ENCODE measurements around the gene SGPP1.
"Not testable (repeated sequence)": the region's sequence is repeated elsewhere in the genome, so short reads cannot be mapped to it uniquely, and the experiment has no call there.

SGPP1 gene

GRCh38 chr14:63727736-63728728 lies at the start of gene SGPP1:
Gene SGPP1, minus strand, starts transcription at chr14:63728065. Its CDS starts 121 bp downstream, at chr14:63727944.
- DNase-seq = peak; percentile 72

GRCh38 chr14:63777024-63777423 lies 49.2 kb upstream of the SGPP1 start:
- DNase-seq = no peak

GRCh38 chr14:63773504-63773903 lies 45.6 kb upstream of the SGPP1 start:
- DNase-seq = peak; percentile 58

- DNase-seq = peak; percentile 24
These were observed 42.4 kb upstream of the SGPP1 start for GRCh38 chr14:63770187-63770807.

GRCh38 chr14:63766611-63767010 lies 38.7 kb upstream of the SGPP1 start:
- DNase-seq = no peak

- no peak for DNase-seq
These were observed 36.8 kb upstream of the SGPP1 start for GRCh38 chr14:63764620-63765139.

- no peak for DNase-seq
These were observed 36.2 kb upstream of the SGPP1 start for GRCh38 chr14:63764103-63764502.

- no peak for DNase-seq
These were observed 33.7 kb upstream of the SGPP1 start for GRCh38 chr14:63761351-63762117.

- no peak for DNase-seq
These were observed 32.1 kb upstream of the SGPP1 start for GRCh38 chr14:63760014-63760413.

GRCh38 chr14:63759456-63759855 lies 31.6 kb upstream of the SGPP1 start:
- DNase-seq = no peak

- no peak for DNase-seq
These were observed 29.3 kb upstream of the SGPP1 start for GRCh38 chr14:63757211-63757610.

GRCh38 chr14:63752449-63753169 lies 24.7 kb upstream of the SGPP1 start:
- no peak for DNase-seq

GRCh38 chr14:63751076-63751475 lies 23.2 kb upstream of the SGPP1 start:
- DNase-seq = not testable (repeated sequence)

GRCh38 chr14:63747846-63748245 lies 20.0 kb upstream of the SGPP1 start:
- DNase-seq = no peak

GRCh38 chr14:63745858-63746425 lies 18.1 kb upstream of the SGPP1 start:
- DNase-seq = no peak

GRCh38 chr14:63745272-63745671 lies 17.4 kb upstream of the SGPP1 start:
- DNase-seq = no peak

GRCh38 chr14:63737582-63738006 lies 9.7 kb upstream of the SGPP1 start:
- DNase-seq = no peak

- DNase-seq = no peak
These were observed 7.9 kb upstream of the SGPP1 start for GRCh38 chr14:63735720-63736119.

- no peak for DNase-seq
These were observed 2.8 kb upstream of the SGPP1 start for GRCh38 chr14:63730659-63731058.

- peak; percentile 27 for DNase-seq
These were observed 582 bp downstream of the SGPP1 start for GRCh38 chr14:63727231-63727735.

- no peak for DNase-seq
These were observed 1.4 kb downstream of the SGPP1 start for GRCh38 chr14:63726499-63726898.
